Measurements from ENCODE around the gene FRMD3.

FRMD3 gene

GRCh38 chr9:83218411-83219090, 319.6 kb downstream of the FRMD3 start:
- Histone ChIP-seq H3K4me2 (ENCODE audit: low read depth, low read length, poor library complexity, severe bottlenecking) (peak overlapping the region; percentile 55), H3K79me2 (ENCODE audit: insufficient read depth, low read length) (no peaks in the 10 kb centered on the region), H3K9me3 (ENCODE audit: insufficient read depth, low read depth, low read length) (no peaks in the 10 kb centered on the region), H3K4me1 (ENCODE audit: insufficient read depth, low read length, poor library complexity, severe bottlenecking) (peaks cover 2% of the 10 kb centered on the region), H3K9ac (ENCODE audit: low read depth, low read length, poor library complexity, severe bottlenecking) (no peak overlapping the region), H3K9me2 (replicated peaks; ENCODE audit: low read depth, low read length) (no peaks in the 10 kb centered on the region), H3K4me3 (ENCODE audit: low read length, poor library complexity, severe bottlenecking) (no peak overlapping the region), H3K36me3 (ENCODE audit: insufficient read depth, low read length) (no peaks in the 10 kb centered on the region), H4K20me1 (ENCODE audit: insufficient read depth, low read length, poor library complexity, severe bottlenecking) (no peaks in the 10 kb centered on the region), H3F3A (ENCODE audit: low read depth) (no peaks in the 10 kb centered on the region), H2AFZ (ENCODE audit: low read length) (no peak overlapping the region), H3K27me3 (ENCODE audit: insufficient read depth, low read length, poor library complexity, severe bottlenecking) (no peaks in the 10 kb centered on the region)
- no peak for TF ChIP-seq CTCF (conservative IDR thresholded peaks at IDR 0.05; ENCODE audit: low read length)
- no peak for TF ChIP-seq EZH2phosphoT487 (IDR thresholded peaks at IDR 0.05; ENCODE audit: borderline replicate concordance)

GRCh38 chr9:83209188-83209731, 328.9 kb downstream of the FRMD3 start:
- no peaks in the 10 kb centered on the region for H3K4me1 ChIP-seq (ENCODE audit: insufficient read depth, low read length, poor library complexity, severe bottlenecking)
- no peaks in the 10 kb centered on the region for H3F3A ChIP-seq (ENCODE audit: low read depth)
- H3K36me3 ChIP-seq (ENCODE audit: insufficient read depth, low read length), result no peaks in the 10 kb centered on the region
- no peaks in the 10 kb centered on the region for H3K9me3 ChIP-seq (ENCODE audit: insufficient read depth, low read depth, low read length)
- no peak overlapping the region for H3K9ac ChIP-seq (ENCODE audit: low read depth, low read length, poor library complexity, severe bottlenecking)
- no peaks in the 10 kb centered on the region for H4K20me1 ChIP-seq (ENCODE audit: insufficient read depth, low read length, poor library complexity, severe bottlenecking)
- no peak overlapping the region for H2AFZ ChIP-seq (ENCODE audit: low read length)
- H3K9me2 ChIP-seq (replicated peaks; ENCODE audit: low read depth, low read length), result no peaks in the 10 kb centered on the region
- H3K27me3 ChIP-seq (ENCODE audit: insufficient read depth, low read length, poor library complexity, severe bottlenecking), result no peaks in the 10 kb centered on the region
- H3K4me2 ChIP-seq (ENCODE audit: low read depth, low read length, poor library complexity, severe bottlenecking), result no peak overlapping the region
- no peaks in the 10 kb centered on the region for H3K79me2 ChIP-seq (ENCODE audit: insufficient read depth, low read length)
- H3K4me3 ChIP-seq (ENCODE audit: low read length, poor library complexity, severe bottlenecking), result no peak overlapping the region
- no peak for TF ChIP-seq CTCF (conservative IDR thresholded peaks at IDR 0.05; ENCODE audit: low read length)

GRCh38 chr9:83208065-83208850, 329.9 kb downstream of the FRMD3 start:
- Histone ChIP-seq H3K36me3 (ENCODE audit: insufficient read depth, low read length) (no peaks in the 10 kb centered on the region), H3K27me3 (ENCODE audit: insufficient read depth, low read length, poor library complexity, severe bottlenecking) (no peaks in the 10 kb centered on the region), H3K4me3 (ENCODE audit: low read length, poor library complexity, severe bottlenecking) (no peak overlapping the region), H3K79me2 (ENCODE audit: insufficient read depth, low read length) (no peaks in the 10 kb centered on the region), H3K9ac (ENCODE audit: low read depth, low read length, poor library complexity, severe bottlenecking) (no peak overlapping the region), H3K9me2 (replicated peaks; ENCODE audit: low read depth, low read length) (no peaks in the 10 kb centered on the region), H3F3A (ENCODE audit: low read depth) (no peaks in the 10 kb centered on the region), H3K4me1 (ENCODE audit: insufficient read depth, low read length, poor library complexity, severe bottlenecking) (no peaks in the 10 kb centered on the region), H4K20me1 (ENCODE audit: insufficient read depth, low read length, poor library complexity, severe bottlenecking) (no peaks in the 10 kb centered on the region), H3K9me3 (ENCODE audit: insufficient read depth, low read depth, low read length) (no peaks in the 10 kb centered on the region), H3K4me2 (ENCODE audit: low read depth, low read length, poor library complexity, severe bottlenecking) (no peak overlapping the region), H2AFZ (ENCODE audit: low read length) (no peak overlapping the region)
- TF ChIP-seq EZH2phosphoT487 (IDR thresholded peaks at IDR 0.05; ENCODE audit: borderline replicate concordance) (no peak), CTCF (conservative IDR thresholded peaks at IDR 0.05; ENCODE audit: low read length) (no peak)
